Large intestine (tissue), 3 donors: ENCODE results near the gene TLR7. TPM values are rescaled to one million over a fixed set of nuclear protein-coding genes. Genes with fewer than 3 reads are reported as not detected.

Experiments
- DNase-seq, 2 donors: peaks; one replicate each; pipeline versions ENCODE4 v3.0.0 to v3.0.0-alpha.2; 2013
- H3K27ac ChIP-seq: one replicate; pipeline ENCODE4 v1.5.1; 2013; ENCODE audit warnings: low read length
- H3K27me3 ChIP-seq: 2 replicates; pipeline ENCODE4 v1.6.1; 2013; ENCODE audit warnings: low read length; ENCODE audit not compliant: control insufficient read depth, insufficient read depth
- H3K36me3 ChIP-seq: 2 replicates; pipeline ENCODE4 v1.6.1; 2013; ENCODE audit warnings: low read length; ENCODE audit not compliant: control insufficient read depth, insufficient read depth
- H3K4me1 ChIP-seq: one replicate; pipeline ENCODE4 v1.6.1; 2013; ENCODE audit warnings: low read length; ENCODE audit not compliant: control insufficient read depth, insufficient read depth
- H3K4me3 ChIP-seq: one replicate; pipeline ENCODE4 v1.5.1; 2013; ENCODE audit warnings: low read length
- H3K9me3 ChIP-seq: one replicate; pipeline ENCODE4 v1.6.1; 2013; ENCODE audit warnings: mild to moderate bottlenecking, low read depth, low read length, moderate library complexity; ENCODE audit not compliant: control insufficient read depth
- WGBS: methylation state at CpG from one replicate; pipeline ENCODE4 v1.1.5; 2013; ENCODE audit warnings: low lambda C conversion rate; ENCODE audit not compliant: insufficient coverage; 5-methylcytosine and 5-hydroxymethylcytosine counted together
- polyA plus RNA-seq: library from polyadenylated mRNA; unstranded; fragments of 120-200 nt; gene quantifications from one replicate; pipeline ENCODE4 v1.2.1, GENCODE V29; 2013

TLR7 gene
- polyA plus RNA-seq, 1 donor, result 1.4 TPM

DNA sequence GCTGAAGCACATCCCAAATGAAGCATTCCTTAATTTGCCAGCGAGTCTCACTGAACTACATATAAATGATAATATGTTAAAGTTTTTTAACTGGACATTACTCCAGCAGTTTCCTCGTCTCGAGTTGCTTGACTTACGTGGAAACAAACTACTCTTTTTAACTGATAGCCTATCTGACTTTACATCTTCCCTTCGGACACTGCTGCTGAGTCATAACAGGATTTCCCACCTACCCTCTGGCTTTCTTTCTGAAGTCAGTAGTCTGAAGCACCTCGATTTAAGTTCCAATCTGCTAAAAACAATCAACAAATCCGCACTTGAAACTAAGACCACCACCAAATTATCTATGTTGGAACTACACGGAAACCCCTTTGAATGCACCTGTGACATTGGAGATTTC, 54.1 kb downstream of the TLR7 start:
- DNase-seq, result no peak
- H3K4me1 ChIP-seq, result no peaks in the 10 kb centered on the region
- WGBS, result no CpG with 5 or more reads among the region's 8 CpGs
- no peaks in the 10 kb centered on the region for H3K9me3 ChIP-seq
- no peaks in the 10 kb centered on the region for H3K27me3 ChIP-seq
- no peak overlapping the region for H3K4me3 ChIP-seq
- H3K36me3 ChIP-seq, result no peaks in the 10 kb centered on the region
- H3K27ac ChIP-seq, result no peak overlapping the region

DNA sequence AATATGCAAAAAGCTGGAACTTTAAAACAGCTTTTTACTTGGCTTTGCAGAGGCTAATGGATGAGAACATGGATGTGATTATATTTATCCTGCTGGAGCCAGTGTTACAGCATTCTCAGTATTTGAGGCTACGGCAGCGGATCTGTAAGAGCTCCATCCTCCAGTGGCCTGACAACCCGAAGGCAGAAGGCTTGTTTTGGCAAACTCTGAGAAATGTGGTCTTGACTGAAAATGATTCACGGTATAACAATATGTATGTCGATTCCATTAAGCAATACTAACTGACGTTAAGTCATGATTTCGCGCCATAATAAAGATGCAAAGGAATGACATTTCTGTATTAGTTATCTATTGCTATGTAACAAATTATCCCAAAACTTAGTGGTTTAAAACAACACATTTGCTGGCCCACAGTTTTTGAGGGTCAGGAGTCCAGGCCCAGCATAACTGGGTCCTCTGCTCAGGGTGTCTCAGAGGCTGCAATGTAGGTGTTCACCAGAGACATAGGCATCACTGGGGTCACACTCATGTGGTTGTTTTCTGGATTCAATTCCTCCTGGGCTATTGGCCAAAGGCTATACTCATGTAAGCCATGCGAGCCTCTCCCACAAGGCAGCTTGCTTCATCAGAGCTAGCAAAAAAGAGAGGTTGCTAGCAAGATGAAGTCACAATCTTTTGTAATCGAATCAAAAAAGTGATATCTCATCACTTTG, 55.2 kb downstream of the TLR7 start:
- H3K27ac ChIP-seq, result no peak overlapping the region
- no peaks in the 10 kb centered on the region for H3K4me1 ChIP-seq
- no peaks in the 10 kb centered on the region for H3K27me3 ChIP-seq
- H3K9me3 ChIP-seq, result no peaks in the 10 kb centered on the region
- WGBS, result no CpG with 5 or more reads among the region's 10 CpGs
- H3K4me3 ChIP-seq, result no peak overlapping the region
- no peaks in the 10 kb centered on the region for H3K36me3 ChIP-seq
- DNase-seq, result no peak

DNA sequence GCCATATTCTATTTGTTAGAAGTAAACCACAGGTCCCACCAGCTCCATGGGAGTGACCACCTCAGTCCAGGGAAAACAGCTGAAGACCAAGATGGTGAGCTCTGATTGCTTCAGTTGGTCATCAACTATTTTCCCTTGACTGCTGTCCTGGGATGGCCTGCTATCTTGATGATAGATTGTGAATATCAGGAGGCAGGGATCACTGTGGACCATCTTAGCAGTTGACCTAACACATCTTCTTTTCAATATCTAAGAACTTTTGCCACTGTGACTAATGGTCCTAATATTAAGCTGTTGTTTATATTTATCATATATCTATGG, 55.7 kb downstream of the TLR7 start:
- Histone ChIP-seq H3K27me3 (no peaks in the 10 kb centered on the region), H3K36me3 (no peaks in the 10 kb centered on the region), H3K9me3 (no peaks in the 10 kb centered on the region), H3K27ac (no peak overlapping the region), H3K4me1 (no peaks in the 10 kb centered on the region), H3K4me3 (no peak overlapping the region)
- DNase-seq, result no peak

DNA sequence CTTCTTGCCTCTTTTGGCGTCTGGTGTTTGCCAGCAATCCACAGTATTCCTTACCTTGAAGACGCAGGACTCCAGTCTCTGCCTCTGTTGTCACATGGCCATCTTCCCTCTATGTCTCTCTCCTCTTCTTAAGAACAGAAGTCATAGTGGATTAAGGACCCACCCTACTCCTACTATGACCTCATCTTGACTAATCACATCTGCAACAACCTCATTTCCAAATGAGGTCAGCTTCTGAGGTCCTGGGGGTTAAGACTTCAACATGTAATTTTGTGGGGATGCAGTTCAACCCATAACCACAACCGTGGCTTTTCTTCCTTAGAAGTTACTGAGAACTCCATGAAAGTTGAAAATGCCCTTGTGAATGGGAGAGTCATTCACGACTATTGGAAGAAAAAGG, 62.8 kb downstream of the TLR7 start:
- no peak for DNase-seq
- H3K4me3 ChIP-seq, result no peak overlapping the region
- no peaks in the 10 kb centered on the region for H3K36me3 ChIP-seq
- no peaks in the 10 kb centered on the region for H3K9me3 ChIP-seq
- no peak overlapping the region for H3K27ac ChIP-seq
- 80% methylated on average over 1 of the region's 4 CpGs for WGBS
- no peaks in the 10 kb centered on the region for H3K27me3 ChIP-seq
- no peaks in the 10 kb centered on the region for H3K4me1 ChIP-seq

DNA sequence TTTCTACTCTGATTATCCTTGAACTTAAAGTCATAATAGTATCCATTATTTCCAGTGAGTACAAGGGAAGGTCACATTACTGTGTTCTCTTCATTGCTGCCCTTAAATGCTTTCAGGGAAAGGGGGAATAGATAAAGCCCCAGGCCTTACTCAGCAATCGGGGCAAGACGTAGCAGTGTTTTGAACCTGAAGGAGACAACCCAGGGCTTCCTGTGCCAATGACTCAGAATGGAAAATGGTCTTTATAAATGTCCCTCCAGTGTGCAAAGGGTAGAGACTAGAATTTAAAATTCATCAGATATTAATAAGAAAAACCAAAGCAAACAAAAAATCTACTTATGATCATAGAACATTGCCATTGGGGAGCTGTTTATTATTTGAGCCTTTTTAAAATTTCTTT, 63.3 kb downstream of the TLR7 start:
- no peaks in the 10 kb centered on the region for H3K4me1 ChIP-seq
- no CpG with 5 or more reads among the region's 2 CpGs for WGBS
- H3K27me3 ChIP-seq, result no peaks in the 10 kb centered on the region
- no peak for DNase-seq
- no peak overlapping the region for H3K27ac ChIP-seq
- no peaks in the 10 kb centered on the region for H3K9me3 ChIP-seq
- H3K4me3 ChIP-seq, result no peak overlapping the region
- no peaks in the 10 kb centered on the region for H3K36me3 ChIP-seq

DNA sequence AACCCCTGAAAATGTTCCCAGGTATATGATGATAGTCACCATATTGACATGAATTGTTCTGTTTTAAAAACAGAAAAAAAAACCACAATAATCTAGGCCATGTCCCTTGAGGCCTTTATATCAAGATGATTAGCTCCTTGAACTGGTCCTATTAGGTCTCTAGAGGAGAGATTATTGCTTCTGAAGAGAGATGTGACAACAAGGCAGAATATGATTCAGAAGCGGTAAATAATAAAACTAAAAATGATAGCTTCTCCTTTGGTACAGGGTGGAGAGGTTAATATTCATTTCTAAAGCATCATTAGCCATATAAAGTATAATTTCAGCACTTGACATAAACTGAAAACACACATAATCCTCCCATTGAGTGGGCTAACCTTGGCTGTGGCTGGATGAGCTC, 65.4 kb downstream of the TLR7 start:
- no CpG with 5 or more reads among the region's 1 CpG for WGBS

DNA sequence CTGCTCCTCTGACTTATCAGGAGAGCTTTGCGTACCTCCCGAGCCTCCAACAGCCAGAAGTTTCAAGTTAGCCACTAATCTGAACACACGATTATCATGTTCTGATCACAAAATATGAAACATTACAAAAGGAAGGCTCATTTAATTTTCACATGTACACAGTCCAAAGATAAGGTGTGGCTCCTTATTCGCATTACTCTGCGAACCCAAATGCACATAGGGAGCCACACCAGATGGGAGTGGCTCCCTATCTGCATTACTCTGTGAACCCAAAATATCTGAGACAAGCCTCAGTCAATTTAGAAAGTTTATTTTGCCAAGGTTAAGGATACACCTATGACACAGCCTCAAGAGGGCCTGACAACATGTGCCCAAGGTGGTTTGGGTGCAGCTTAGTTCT, 68.0 kb downstream of the TLR7 start:
- Histone ChIP-seq H3K27me3 (no peaks in the 10 kb centered on the region), H3K4me3 (no peak overlapping the region), H3K9me3 (no peaks in the 10 kb centered on the region), H3K27ac (no peak overlapping the region), H3K4me1 (no peaks in the 10 kb centered on the region), H3K36me3 (no peaks in the 10 kb centered on the region)
- WGBS, result 80% methylated on average over 1 of the region's 5 CpGs
- DNase-seq, result no peak

More for the DNA sequence above, 65.4 kb downstream of the TLR7 start:
- H3K36me3 ChIP-seq, result no peaks in the 10 kb centered on the region
- H3K4me3 ChIP-seq, result no peak overlapping the region
- DNase-seq, result no peak
- H3K4me1 ChIP-seq, result no peaks in the 10 kb centered on the region
- H3K9me3 ChIP-seq, result no peaks in the 10 kb centered on the region
- no peaks in the 10 kb centered on the region for H3K27me3 ChIP-seq
- no peak overlapping the region for H3K27ac ChIP-seq

DNA sequence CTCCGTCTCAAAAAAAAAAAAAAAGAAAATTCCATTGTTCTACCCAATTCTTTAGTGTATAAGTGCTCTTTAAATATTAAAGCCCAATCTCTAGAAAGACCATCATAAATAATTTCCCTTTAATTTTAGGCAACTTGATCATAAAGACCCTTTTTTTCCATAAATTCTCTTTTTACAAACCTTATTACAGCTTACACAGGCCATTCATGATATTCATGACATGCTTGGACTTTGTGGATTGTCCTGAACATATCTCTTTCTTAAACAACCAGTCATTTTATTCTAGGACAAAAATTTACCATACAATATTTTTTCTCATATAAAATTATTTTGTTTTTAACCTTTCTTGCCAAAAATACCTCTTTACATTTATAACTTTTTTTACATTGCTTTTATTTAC, 70.1 kb downstream of the TLR7 start:
- H3K27me3 ChIP-seq, result no peaks in the 10 kb centered on the region
- no peak overlapping the region for H3K27ac ChIP-seq
- H3K4me1 ChIP-seq, result no peaks in the 10 kb centered on the region
- H3K4me3 ChIP-seq, result no peak overlapping the region
- DNase-seq, result no peak
- no CpG with 5 or more reads among the region's 1 CpG for WGBS
- H3K9me3 ChIP-seq, result no peaks in the 10 kb centered on the region
- no peaks in the 10 kb centered on the region for H3K36me3 ChIP-seq

Other genes starting within 250 kb of the TLR7 start
- 28.1 TPM for gene PRPS2, start 75.7 kb upstream of the TLR7 start, polyA plus RNA-seq
- gene TLR8, start 39.5 kb downstream of the TLR7 start, polyA plus RNA-seq, result 0.67 TPM
- gene TMSB4X, start 108.0 kb downstream of the TLR7 start, polyA plus RNA-seq, result 2,768 TPM
- gene FAM9C, start 177.5 kb downstream of the TLR7 start, polyA plus RNA-seq, result 0.12 TPM